ENCODE measurements around the gene SLAIN2. TPM values are rescaled to one million over a fixed set of nuclear protein-coding genes. Genes with fewer than 3 reads are reported as not detected.

Gene SLAIN2
- total RNA-seq, 1 experiment from 2014 or later, result 30.8 TPM

DNA sequence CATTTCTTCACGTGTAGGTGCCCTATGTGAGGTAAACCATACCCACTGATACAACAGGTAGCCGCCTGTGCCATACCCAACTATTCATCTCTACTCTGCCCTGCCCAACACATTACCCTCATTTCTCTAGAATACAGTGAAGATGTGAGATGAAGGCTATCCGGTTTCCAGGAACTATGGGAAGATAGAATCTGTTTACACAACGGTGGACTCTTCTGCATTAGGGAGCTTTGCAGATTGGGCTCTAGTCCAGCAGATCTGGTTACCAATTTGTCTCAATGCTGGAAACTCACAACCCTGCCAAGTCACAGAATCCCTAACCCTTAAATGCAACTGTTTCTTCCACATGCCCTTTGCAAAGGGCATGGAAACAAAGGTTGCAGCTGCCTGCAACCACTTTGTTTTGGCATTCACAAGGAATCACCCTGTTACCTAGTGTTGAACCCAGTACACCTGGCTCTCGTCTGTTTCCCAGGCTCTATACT lies 6.4 kb upstream of the SLAIN2 start:
- H4K20me1 ChIP-seq (ENCODE audit: control insufficient read depth, insufficient read depth, insufficient read length), result no peaks in the 10 kb centered on the region
- H3K4me2 ChIP-seq (ENCODE audit: insufficient read depth, insufficient read length, low read length), result no peak overlapping the region
- no peaks in the 10 kb centered on the region for H3K79me2 ChIP-seq (ENCODE audit: insufficient read depth, low read length)
- no peaks in the 10 kb centered on the region for H3K36me3 Mint-ChIP-seq (ENCODE audit: insufficient read depth in 1 of 3, low read depth in 3 of 3)
- no peak overlapping the region for H2BK12ac ChIP-seq (ENCODE audit: insufficient read length, low read depth, low read length)
- no peak overlapping the region for H2BK120ac ChIP-seq (ENCODE audit: low read depth, low read length, poor library complexity, severe bottlenecking)
- H3K9me3 ChIP-seq (ENCODE audit: control insufficient read depth, low read depth, low read length), result no peaks in the 10 kb centered on the region
- WGBS (ENCODE audit: extremely low coverage, insufficient read length, low lambda C conversion rate), result no CpG with 5 or more reads among the region's 5 CpGs
- no peak overlapping the region for H2BK5ac ChIP-seq (ENCODE audit: insufficient read length, low read length)
- no peak for DNase-seq
- no peaks in the 10 kb centered on the region for H3K4me1 ChIP-seq (ENCODE audit: insufficient read depth, low read length)
- H3K4me1 Mint-ChIP-seq, result peaks cover 15 to 18% of the 10 kb centered on the region in 2 experiments
- no peak overlapping the region for H2AK5ac ChIP-seq (ENCODE audit: insufficient read length, low read length)
- H4K5ac ChIP-seq (ENCODE audit: insufficient read length, low read depth, low read length), result no peak overlapping the region
- H4K91ac ChIP-seq (ENCODE audit: insufficient read length, low read depth, low read length), result no peak overlapping the region
- H3K4ac ChIP-seq (ENCODE audit: low read depth, low read length), result no peak overlapping the region
- no peaks in the 10 kb centered on the region for H3K27me3 Mint-ChIP-seq (ENCODE audit: low read depth)
- H2BK15ac ChIP-seq (ENCODE audit: low read depth, low read length), result no peak overlapping the region
- no peaks in the 10 kb centered on the region for H3K23me2 ChIP-seq (ENCODE audit: insufficient read length, low read depth, low read length, poor library complexity, severe bottlenecking)
- no peak overlapping the region for H3K4me3 Mint-ChIP-seq
- H3K14ac ChIP-seq (ENCODE audit: insufficient read depth, low read length), result no peak overlapping the region
- H2AFZ ChIP-seq (ENCODE audit: low read length), result no peak overlapping the region
- H4K8ac ChIP-seq (replicated peaks; ENCODE audit: insufficient read length, low read depth, low read length), result no peak overlapping the region
- no peak overlapping the region for H3K56ac ChIP-seq (ENCODE audit: insufficient read length, low read depth, low read length)
- H3K27ac Mint-ChIP-seq, result no peak overlapping the region
- H2BK20ac ChIP-seq (ENCODE audit: low read depth, low read length, poor library complexity, severe bottlenecking), result no peak overlapping the region
- H3K27me3 ChIP-seq (ENCODE audit: insufficient read depth, low read length), result no peaks in the 10 kb centered on the region
- no peak overlapping the region for H3K23ac ChIP-seq (ENCODE audit: insufficient read length, low read depth, low read length)
- no peaks in the 10 kb centered on the region for H3K79me1 ChIP-seq (ENCODE audit: insufficient read depth, low read depth, low read length, poor library complexity, severe bottlenecking)
- no peak overlapping the region for H3K27ac ChIP-seq (ENCODE audit: insufficient read length, low read depth, low read length)
- TF ChIP-seq CTCF (conservative IDR thresholded peaks at IDR 0.05), result no peak
- no peak overlapping the region for H3K18ac ChIP-seq (ENCODE audit: insufficient read length, low read depth, low read length)
- H3K9me3 Mint-ChIP-seq, result no peaks in the 10 kb centered on the region
- H3T11ph ChIP-seq (ENCODE audit: low read length), result no peak overlapping the region
- no peak overlapping the region for H3K9ac ChIP-seq (ENCODE audit: extremely low read depth, insufficient read length, low read length)

Data from H9 (cell line).